Aortic smooth muscle cell (primary cell): ENCODE measurements around the gene IFI27L2. TPM values are rescaled to one million over a fixed set of nuclear protein-coding genes. Genes with fewer than 3 reads are reported as not detected.

Experiments
- total RNA-seq: library from RNA; depleted of rRNA; stranded (reverse); fragments of >200 nt; gene quantifications from 2 replicates; pipeline ENCODE4 v1.2.3, GENCODE V29; 2014

Gene IFI27L2, protein sequence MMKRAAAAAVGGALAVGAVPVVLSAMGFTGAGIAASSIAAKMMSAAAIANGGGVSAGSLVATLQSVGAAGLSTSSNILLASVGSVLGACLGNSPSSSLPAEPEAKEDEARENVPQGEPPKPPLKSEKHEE
- total RNA-seq, result 192 and 248 TPM in 2 replicates

DNA sequence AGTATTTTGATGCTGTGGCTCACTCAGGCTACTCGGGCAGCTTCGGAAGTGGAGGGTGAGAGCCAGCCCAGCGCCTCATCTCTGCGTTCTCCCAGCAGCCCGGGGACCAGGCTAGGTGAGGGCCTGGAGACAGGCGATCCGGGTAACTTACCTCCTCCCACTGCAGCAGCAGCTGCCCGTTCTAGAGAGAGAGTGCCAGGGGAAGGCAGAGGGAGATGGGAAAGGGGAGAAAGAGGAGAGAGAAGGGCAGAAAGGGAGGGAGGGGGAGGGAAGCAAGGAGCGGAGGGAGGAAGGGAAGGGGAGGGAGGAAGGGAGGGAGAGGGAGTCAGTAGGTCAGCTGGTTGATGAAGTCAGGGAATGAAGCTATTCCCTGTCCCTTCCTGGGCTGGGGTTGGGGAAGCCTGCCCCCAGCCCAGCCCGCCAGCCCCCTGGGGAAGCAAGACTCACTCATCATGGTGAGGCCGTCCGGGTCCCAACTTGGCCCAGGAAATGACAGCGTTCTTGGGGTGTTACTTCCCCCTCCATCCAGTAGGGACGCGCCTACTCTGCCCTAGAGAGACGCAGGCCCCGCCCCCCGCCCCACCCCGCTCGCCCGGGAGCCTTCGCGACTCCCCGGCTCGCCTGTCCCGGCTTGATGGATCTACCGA, at the start of gene IFI27L2:
Gene IFI27L2 (minus strand): TSS at position 494 of the 647 bp plus-strand sequence. CDS start 40 bp downstream, at position 454.

DNA sequence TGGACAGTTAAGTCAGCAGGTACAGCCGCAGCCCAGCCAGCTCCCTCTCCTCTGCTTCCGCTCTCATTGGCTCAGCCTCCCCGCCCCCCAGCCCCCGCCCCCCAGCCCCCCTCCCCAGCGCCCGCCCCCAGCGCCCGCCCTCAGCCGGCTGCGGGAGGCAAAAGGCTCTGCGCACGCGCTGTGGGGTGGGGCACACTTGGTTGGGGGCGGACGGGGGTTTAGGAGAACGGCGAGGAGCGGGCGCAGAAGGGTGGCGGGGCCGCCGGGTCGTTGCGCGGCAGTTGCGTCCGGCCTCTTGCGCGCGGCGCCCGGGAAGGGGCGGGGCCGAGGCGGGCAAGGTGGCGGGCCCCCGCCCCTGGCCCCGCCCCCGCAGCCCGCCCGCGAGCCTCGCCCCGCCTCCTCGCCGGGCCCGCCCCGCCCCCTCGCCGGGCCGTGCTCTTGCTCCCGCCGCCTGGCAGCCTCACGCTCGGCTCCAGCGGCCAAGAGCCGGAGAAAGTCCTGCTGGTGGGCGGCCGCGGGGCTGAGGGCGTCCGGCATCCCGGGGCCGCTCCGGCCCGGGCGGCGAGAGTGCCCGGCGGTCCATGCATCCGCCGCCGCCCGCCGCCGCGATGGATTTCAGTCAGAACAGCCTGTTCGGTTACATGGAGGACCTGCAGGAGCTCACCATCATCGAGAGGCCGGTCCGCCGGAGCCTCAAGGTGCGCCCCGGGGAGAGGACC, 44.6 kb upstream of the IFI27L2 start, which contains the start of gene PPP4R4:
Gene PPP4R4 (plus strand): TSS at position 438 of the 719 bp plus-strand sequence. CDS start 144 bp downstream, at position 582.

DNA sequence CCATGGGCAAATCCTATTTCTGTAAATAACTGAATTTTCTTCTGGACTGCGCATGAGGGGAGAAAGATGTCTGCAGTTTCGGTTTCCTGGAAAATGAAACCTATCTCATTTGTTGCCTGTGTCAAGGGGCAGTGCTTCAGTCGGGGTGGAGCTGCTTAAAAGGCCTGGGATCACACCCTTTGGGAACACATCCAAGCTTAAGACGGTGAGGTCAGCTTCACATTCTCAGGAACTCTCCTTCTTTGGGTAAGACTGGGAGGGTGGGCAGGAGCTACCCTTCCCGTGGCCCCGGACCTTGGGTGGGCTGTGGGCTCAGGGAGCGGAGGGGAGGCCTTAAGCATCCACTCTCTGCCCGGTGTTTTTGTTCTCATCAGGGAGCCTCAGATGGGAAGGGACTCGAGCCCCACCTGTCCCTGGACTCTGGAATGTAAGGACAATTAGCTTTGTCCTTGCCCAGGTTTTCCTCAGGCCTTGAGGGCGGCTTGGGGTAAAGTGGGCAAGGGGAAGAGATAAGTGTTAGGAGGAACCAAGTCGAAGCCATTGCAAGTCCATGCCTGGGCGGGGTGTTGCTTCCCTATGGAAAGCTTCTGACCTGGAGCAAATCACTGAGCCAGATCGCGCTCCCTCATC, 18.7 kb downstream of the IFI27L2 start, which contains the start of gene IFI27:
Gene IFI27 (plus strand): TSS at position 185 of the 630 bp plus-strand sequence.

DNA sequence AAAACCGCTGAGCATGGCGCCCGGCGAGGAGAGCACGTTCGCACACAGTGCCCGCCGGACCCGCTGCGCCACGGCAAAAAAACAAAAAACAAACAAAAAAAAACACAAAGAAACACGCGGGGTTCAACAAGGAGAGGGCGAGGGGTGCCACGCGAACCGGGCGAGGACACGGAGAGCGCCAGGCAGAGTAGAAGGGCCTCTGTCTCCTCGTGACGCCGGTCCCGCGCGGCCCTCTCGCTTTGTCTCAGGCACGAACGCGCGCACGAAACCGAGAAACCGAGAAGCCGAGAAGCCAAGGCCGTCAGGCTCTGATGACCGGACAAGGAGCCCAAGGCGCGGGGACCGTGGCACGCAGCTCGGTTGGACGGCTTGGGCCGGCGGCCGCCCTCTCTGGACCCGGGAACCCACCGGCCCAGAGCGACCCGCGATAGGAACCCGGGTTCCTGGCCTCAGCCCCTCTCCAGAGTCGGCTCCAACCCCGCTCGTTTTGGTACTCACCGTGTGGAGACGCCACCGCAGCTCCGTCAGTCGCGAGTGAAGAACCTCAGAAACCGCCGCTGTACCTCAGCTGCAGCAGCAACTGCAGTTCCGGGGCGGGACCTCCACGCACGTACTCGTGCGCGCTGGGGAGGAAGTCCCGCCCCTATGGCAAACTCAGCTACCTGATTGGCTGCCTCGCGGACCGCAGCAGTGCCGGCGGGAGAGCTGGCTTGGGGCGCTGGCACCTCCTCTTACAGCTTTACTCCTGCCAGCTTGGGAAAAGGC, 48.6 kb downstream of the IFI27L2 start, which contains the start of the genes DDX24 and IFI27L1:
Gene DDX24 (minus strand): TSS at position 582 of the 765 bp plus-strand sequence. CDS start 1,460 bp downstream, outside the sequence.
Gene IFI27L1 (plus strand): TSS at position 690 of the 765 bp plus-strand sequence. CDS start 15,628 bp downstream, outside the sequence.

Other genes starting within 250 kb of the IFI27L2 start
- gene FAM181A, start 202.3 kb downstream of the IFI27L2 start, total RNA-seq, result not detected in 2 replicates
- gene ASB2, start 153.0 kb downstream of the IFI27L2 start, total RNA-seq, result 0.40 and 0.56 TPM in 2 replicates
- not detected in 2 replicates for gene CCDC197, start 132.3 kb downstream of the IFI27L2 start, total RNA-seq
- 0.53 and 1.2 TPM in 2 replicates for gene OTUB2, start 103.3 kb downstream of the IFI27L2 start, total RNA-seq
- 139 and 145 TPM in 2 replicates for gene DDX24, start 48.4 kb downstream of the IFI27L2 start, total RNA-seq
- gene IFI27L1, start 48.3 kb downstream of the IFI27L2 start, total RNA-seq, result 18.5 and 31.4 TPM in 2 replicates
- gene IFI27, start 18.9 kb downstream of the IFI27L2 start, total RNA-seq, result 10.0 and 17.7 TPM in 2 replicates
- gene PPP4R4, start 44.7 kb upstream of the IFI27L2 start, total RNA-seq, result 0.06 TPM in 1 of 2 replicates, not detected in the other
- gene SERPINA10, start 163.7 kb upstream of the IFI27L2 start, total RNA-seq, result not detected in 2 replicates
- gene SERPINA6, start 193.7 kb upstream of the IFI27L2 start, total RNA-seq, result 0.06 TPM in 1 of 2 replicates, not detected in the other
- gene SERPINA2, start 237.1 kb upstream of the IFI27L2 start, total RNA-seq, result not detected in 2 replicates